ENCODE measurements around the gene DBP.

- no peak for TF ChIP-seq CTCF (IDR thresholded peaks at IDR 0.05; ENCODE audit: low read depth, low read length, poor library complexity, severe bottlenecking)
- no peak for TF ChIP-seq EZH2phosphoT487 (IDR thresholded peaks at IDR 0.05; ENCODE audit: borderline replicate concordance, low read length)
These were observed 55.0 kb downstream of the DBP start for GRCh38 chr19:48582168-48582567.
